H7 (cell line): ENCODE measurements around the gene PRR14L. TPM values are rescaled to one million over a fixed set of nuclear protein-coding genes. Genes with fewer than 3 reads are reported as not detected.

Source experiments
- total RNA-seq: library from RNA; depleted of rRNA; stranded (reverse); fragments of >200 nt; shearing (Covaris generic); gene quantifications from 2 replicates; pipeline ENCODE4 v1.2.3, GENCODE V29; 2014; rRNA removed

PRR14L gene
- total RNA-seq, 1 experiment from 2014 or later = 25.6 TPM

Other genes with a start within 250 kb of the PRR14L start
- gene PISD, start 87.9 kb downstream of the PRR14L start, total RNA-seq = 70.2 and 72.6 TPM in 2 replicates
- gene DEPDC5, start 3.9 kb upstream of the PRR14L start, total RNA-seq = 13.7 and 15.1 TPM in 2 replicates
- 217 and 229 TPM in 2 replicates for gene YWHAH, start 194.4 kb upstream of the PRR14L start, total RNA-seq